ENCODE results near the gene IQSEC2. TPM values are rescaled to one million over a fixed set of nuclear protein-coding genes. Genes with fewer than 3 reads are reported as not detected.

The IQSEC2 gene
- total RNA-seq, 4 donors from 2014 or later: 10.1 to 25.7 (median 16.8) TPM

- peak overlapping the region; percentile 83 for H3K4me3 ChIP-seq
- no peak for ATAC-seq
- H3K27ac ChIP-seq: no peak overlapping the region
- WGBS, 2 donors (ENCODE audit: low coverage in 1 of 2): 55% methylated on average over 2 of the region's 2 CpGs; no CpG with 5 or more reads in 1 of the 2 donors
- no peaks in the 10 kb centered on the region for H3K9me3 ChIP-seq
- H3K4me1 ChIP-seq: peaks cover 0 to 38% (median 25%) of the 10 kb centered on the region in 3 donors
- TF ChIP-seq POLR2A (IDR thresholded peaks at IDR 0.05) (no peak), EP300 (IDR thresholded peaks at IDR 0.05) (no peak), CTCF (IDR thresholded peaks at IDR 0.05) (no peak), POLR2AphosphoS5 (IDR thresholded peaks at IDR 0.05) (no peak)
- H3K27me3 ChIP-seq: no peaks in the 10 kb centered on the region
- H3K36me3 ChIP-seq: peaks cover 0 to 29% of the 10 kb centered on the region in 2 donors
Observed at GRCh38 chrX:53223068-53223693, 58.2 kb downstream of the IQSEC2 start.

Small RNA genes lying within 50 kb of the gene (small RNA-seq; reads per million reads assigned to genes)
- gene RF00019: 0 reads per million in 4 donors

Other genes with a start within 250 kb of the IQSEC2 start
- 1 to 10 TPM in 2 of 4 donors, under 1 TPM in 2; 0.67 to 2.5 (median 0.99) TPM for gene GPR173, start 232.8 kb downstream of the IQSEC2 start, total RNA-seq
- gene TSPYL2, start 199.2 kb downstream of the IQSEC2 start, total RNA-seq: 100 to 1,000 TPM in 1 of 4 donors, 10 to 100 TPM in 3; 40.5 to 156 (median 89.8) TPM
- 10 to 100 TPM in 3 of 4 donors, 1 to 10 TPM in 1; 7.7 to 36.6 (median 13.7) TPM for gene KANTR, start 187.4 kb downstream of the IQSEC2 start, total RNA-seq
- gene KDM5C, start 56.4 kb downstream of the IQSEC2 start, total RNA-seq: 100 to 1,000 TPM in 1 of 4 donors, 10 to 100 TPM in 3; 60.2 to 120 (median 79.7) TPM
- gene SMC1A, start 141.1 kb upstream of the IQSEC2 start, total RNA-seq: 10 to 100 TPM; 28.4 to 56.0 (median 33.2) TPM
- under 1 TPM in 2 of 4 donors, not detected in 2; 0.35 to 0.85 TPM for gene RIBC1, start 141.3 kb upstream of the IQSEC2 start, total RNA-seq
- 100 to 1,000 TPM in 3 of 4 donors, 10 to 100 TPM in 1; 75.6 to 114 (median 106) TPM for gene HSD17B10, start 152.8 kb upstream of the IQSEC2 start, total RNA-seq